ENCODE measurements around the gene EFNB2.
A peak's percentile ranks its signal among the peaks of the same experiment; 100 is the strongest.

EFNB2 gene

DNA sequence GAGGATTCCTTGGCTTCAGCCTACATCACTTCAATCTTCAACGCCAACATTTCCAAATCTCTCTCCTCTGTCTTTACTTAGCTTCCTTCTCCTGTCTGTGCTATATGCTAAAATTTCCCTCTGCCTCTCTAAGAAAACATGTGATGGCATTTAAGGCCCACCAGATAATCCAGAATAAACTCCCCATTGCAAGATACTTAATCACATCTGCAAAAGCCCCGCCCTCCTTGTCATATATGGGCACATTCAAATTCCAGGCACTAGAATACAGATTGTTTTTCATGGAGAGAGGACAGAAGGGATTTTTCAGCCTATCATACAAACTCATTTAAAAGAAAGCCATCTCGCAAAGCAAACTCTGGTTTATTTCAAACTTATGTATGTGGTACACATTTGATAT lies 16.3 kb upstream of the EFNB2 start:
- H3K4me3 ChIP-seq (ENCODE audit: low read length), result no peak overlapping the region
- DNase-seq (ENCODE audit: low read depth, low spot score), result no peak

GRCh38 chr13:106551350-106551749 lies 15.9 kb upstream of the EFNB2 start:
- no peak overlapping the region for H3K4me3 ChIP-seq (ENCODE audit: low read length)
- DNase-seq (ENCODE audit: low read depth, low spot score), result no peak

DNA sequence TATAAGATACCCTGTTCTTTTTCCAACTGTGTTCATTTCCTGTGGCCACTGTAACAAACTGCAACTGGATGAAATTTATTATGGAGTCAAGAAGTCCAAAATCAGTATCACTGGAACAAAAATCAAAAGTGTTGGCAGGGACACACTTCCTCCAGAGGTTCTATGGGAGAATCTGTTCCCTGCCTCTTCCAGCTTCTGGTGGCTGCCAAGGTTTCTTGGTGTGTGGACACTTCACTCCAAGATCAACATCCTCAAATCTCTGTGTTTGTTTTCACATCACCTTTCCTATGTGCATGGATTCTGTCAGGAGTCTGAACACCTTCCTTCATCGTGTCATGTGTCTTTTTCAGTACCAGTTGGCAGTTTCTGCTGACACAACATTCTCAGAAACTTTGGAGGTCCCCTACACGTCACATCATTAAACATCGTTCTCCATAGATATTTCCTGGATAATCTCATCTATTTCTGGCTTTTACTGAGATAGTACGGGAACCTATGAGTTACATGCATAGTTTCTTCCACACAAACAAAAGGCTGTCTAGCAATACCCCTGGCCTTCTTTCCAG lies 15.2 kb upstream of the EFNB2 start:
- DNase-seq (ENCODE audit: low read depth, low spot score), result no peak

GRCh38 chr13:106548064-106548696 lies 12.7 kb upstream of the EFNB2 start:
- H3K4me3 ChIP-seq (ENCODE audit: low read length), result no peak overlapping the region
- DNase-seq (ENCODE audit: low read depth, low spot score), result no peak

More for the DNA sequence above, 15.2 kb upstream of the EFNB2 start:
- H3K4me3 ChIP-seq (ENCODE audit: low read length), result no peak overlapping the region

DNA sequence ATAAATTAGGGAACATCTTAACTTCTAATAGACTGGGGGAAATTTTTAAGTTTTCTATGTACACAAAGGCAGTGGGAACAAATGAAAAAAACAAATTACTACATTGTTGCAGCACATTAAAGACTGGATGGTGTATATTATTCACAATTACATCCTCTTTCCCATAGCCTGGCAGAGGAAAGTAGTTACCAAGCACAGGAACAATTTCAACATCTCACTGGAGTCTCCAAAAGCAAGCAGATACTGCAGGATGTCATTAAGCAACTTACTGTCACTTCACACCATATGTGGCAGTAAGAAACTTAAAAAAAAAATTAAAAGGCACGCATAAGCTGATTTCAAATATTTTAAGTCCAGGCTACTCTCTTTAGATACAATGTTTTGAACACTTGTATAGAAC lies 6.4 kb upstream of the EFNB2 start:
- no peak overlapping the region for H3K4me3 ChIP-seq (ENCODE audit: low read length)
- no peak for DNase-seq (ENCODE audit: low read depth, low spot score)

- H3K4me3 ChIP-seq (ENCODE audit: low read length), result no peak overlapping the region
- no peak for DNase-seq (ENCODE audit: low read depth, low spot score)
Measured at GRCh38 chr13:106540613-106541012, 5.2 kb upstream of the EFNB2 start.

- H3K4me3 ChIP-seq (ENCODE audit: low read length), result no peak overlapping the region
- no peak for DNase-seq (ENCODE audit: low read depth, low spot score)
Measured at GRCh38 chr13:106537521-106537920, 2.1 kb upstream of the EFNB2 start.

GRCh38 chr13:106536244-106537034 lies 977 bp upstream of the EFNB2 start:
- peak overlapping the region; percentile 48 for H3K4me3 ChIP-seq (ENCODE audit: low read length)
- peak; percentile 73 for DNase-seq (ENCODE audit: low read depth, low spot score)

DNA sequence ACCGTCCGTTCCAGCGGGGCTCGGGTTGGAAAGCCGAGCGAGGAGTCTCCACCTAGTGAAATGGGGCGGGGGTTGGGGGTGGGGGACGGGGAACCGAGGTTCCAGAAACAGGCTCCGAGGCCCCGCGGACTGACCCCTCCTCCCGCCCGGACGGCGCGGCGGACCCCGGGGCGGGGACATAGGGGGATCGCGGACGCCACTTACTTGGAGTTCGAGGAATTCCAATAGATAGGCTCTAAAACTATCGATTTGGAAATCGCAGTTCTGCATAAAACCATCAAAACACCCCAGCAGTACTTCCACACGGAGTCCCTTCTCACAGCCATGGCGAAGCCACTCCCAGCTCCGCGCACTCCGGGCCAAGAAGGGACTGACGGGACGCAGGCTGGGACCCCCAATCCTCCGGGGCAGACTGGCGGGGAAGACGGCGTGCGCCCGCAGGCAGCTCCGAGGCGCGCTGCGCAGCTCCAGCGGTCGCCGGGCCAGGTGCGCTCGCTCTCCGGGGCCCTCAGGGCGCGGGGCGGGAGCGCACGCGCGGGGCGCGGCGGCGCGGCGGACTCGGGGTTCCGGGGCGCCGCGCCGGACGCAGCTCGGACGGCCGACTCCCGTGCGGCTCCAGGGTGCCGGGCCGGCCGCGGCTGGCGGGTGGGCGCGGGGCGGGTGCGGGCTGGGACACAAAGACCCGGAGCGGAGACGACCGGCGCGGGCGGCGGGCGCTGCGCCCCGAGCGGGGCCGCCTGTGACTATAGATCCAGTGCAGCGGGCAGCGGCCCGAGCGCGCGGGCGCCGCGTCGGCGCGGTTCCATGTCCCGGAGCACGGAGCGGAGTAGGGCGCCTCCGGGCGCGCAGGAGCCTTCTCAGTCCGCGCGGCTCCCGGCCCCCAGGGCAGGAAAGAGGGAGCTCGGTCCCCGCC lies 567 bp downstream of the EFNB2 start:
- DNase-seq (ENCODE audit: low read depth, low spot score), result no peak

DNA sequence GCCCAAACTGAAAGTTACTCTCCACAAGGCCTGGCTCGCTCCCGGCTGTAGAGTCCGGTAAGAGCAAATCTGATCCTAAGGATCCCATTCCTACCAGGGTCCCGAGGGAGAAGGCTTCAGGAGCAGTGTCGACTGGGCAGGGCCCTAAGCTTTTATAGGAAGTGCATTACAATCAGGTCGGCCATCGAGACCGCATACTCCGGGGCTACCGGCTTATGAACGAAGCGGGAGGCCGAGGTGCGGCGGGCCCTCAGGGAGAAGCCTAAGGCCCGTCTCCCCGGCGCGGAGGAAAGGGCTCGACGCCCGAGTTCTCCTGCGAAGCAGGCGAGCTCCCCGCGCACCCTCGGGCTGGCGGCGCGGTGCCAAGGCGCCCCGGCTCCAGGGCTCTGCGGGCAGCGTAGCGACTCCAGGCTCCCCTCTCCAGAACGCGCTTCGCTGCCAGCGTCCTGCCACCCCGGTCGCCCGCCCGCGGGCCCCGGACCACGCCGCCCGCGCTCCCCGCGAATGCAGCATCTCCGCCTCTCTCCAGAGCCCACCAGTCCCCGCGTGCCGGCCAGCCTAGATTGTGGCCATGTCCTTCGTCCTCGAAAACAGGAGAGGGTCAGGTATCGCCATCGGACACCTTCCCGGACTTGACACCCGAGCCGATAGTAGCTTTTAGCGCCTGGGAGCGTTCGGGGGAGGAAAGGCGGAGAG lies 1.4 kb downstream of the EFNB2 start:
- no peak overlapping the region for H3K4me3 ChIP-seq (ENCODE audit: low read length)
- DNase-seq (ENCODE audit: low read depth, low spot score), result no peak

More for the DNA sequence above, 567 bp downstream of the EFNB2 start:
- peak overlapping the region; percentile 23; the same call in 1 of the 2 replicates for H3K4me3 ChIP-seq (ENCODE audit: low read length)

- no peak for DNase-seq (ENCODE audit: low read depth, low spot score)
- no peak overlapping the region for H3K4me3 ChIP-seq (ENCODE audit: low read length)
Measured at GRCh38 chr13:106533101-106533942, 2.1 kb downstream of the EFNB2 start.

DNA sequence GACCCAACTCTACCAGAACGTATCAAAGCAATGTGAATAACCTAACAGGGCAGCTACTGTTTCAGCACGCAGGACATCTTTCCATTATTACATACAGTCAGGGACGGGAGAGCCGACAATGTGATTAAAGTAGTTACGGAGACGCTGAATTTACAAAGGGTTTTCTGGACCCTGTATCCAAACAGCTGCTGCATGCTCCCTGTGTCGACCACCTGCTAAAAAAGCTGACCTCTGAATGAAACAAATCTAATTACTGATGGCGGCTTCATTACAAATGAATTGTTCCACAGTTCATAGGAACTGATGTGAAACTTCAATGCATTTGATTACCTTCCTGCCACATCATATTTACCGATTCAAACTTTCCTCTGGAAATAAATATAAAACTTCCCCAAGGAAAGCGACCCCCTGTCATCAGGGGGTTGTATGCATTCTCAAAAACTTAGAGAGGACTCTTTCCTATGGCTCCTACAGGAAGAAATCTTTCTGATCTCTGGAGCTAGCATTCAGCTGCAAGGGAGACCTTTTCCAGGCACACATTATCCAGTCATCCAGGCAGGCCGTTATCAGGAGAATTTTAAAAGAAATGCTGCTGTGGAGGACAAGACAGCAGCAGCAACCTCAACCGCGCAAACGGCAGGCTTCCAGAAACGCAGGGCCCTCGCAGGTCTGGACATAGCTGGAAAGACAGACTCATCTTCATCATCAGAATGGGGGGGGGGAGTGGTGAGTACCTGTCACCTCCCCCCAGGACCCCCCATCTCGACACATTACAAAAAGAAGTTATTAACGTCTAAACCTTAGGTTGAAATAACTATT lies 3.1 kb downstream of the EFNB2 start:
- DNase-seq (ENCODE audit: low read depth, low spot score), result no peak
- no peak overlapping the region for H3K4me3 ChIP-seq (ENCODE audit: low read length)

- DNase-seq (ENCODE audit: low read depth, low spot score), result no peak
- no peak overlapping the region for H3K4me3 ChIP-seq (ENCODE audit: low read length)
Measured at GRCh38 chr13:106530980-106531481, 4.4 kb downstream of the EFNB2 start.

GRCh38 chr13:106530171-106530851 lies 5.2 kb downstream of the EFNB2 start:
- no peak for DNase-seq (ENCODE audit: low read depth, low spot score)
- no peak overlapping the region for H3K4me3 ChIP-seq (ENCODE audit: low read length)

- DNase-seq (ENCODE audit: low read depth, low spot score), result no peak
- H3K4me3 ChIP-seq (ENCODE audit: low read length), result no peak overlapping the region
Measured at GRCh38 chr13:106529415-106530170, 5.9 kb downstream of the EFNB2 start.

Data from Jurkat, Clone E6-1 (cell line).